K562 (cell line): ENCODE measurements around the gene MYO9A. TPM values are rescaled to one million over a fixed set of nuclear protein-coding genes. Genes with fewer than 3 reads are reported as not detected.

Experiments
- ATAC-seq: fragments of 200-7000 bp; cut with Tn5 transposase; 3 replicates; pipeline ENCODE4 v1.9.1; 2020; ENCODE audit warnings: moderate library complexity
- BruUV-seq: library from RNA; stranded (reverse); fragments of 400-500 nt; replicated peaks from 2 replicates; lab custom pipeline; 2021; lab: Mats Ljungman, UMichigan
- CTCF ChIA-PET: fragments of 300-600 bp; formaldehyde crosslinking; extraction: SDS; loops from one replicate; lab custom pipeline; 2021; ENCODE audit warnings: low intra/inter-chr PET ratio; lab: Yijun Ruan, JAX
- POLR2A ChIA-PET: fragments of 300-600, 350-650 bp; sonication (Branson Sonifier 250); formaldehyde crosslinking; extraction: SDS; loops from one replicate; lab custom pipeline; 2021; ENCODE audit warnings: antibody characterized with exemption, inconsistent platforms; lab: Yijun Ruan, JAX
- DNase-seq, 4 experiments: peaks; one replicate each; pipeline versions ENCODE4 v3.0.0 to v3.0.0-alpha.2; 2011 to 2018; ENCODE audit warnings: low spot score in 3 of 4, mixed read lengths in 3 of 4; ENCODE audit errors: extremely low read depth in 1 of 4
- FAIRE-seq: peaks from 2 replicates; lab custom pipeline; 2011; peaks lifted over from hg19 to GRCh38; lab: Jason Lieb, UNC
- H2AFZ ChIP-seq: 2 replicates; pipeline ENCODE4 v1.6.0; 2011; ENCODE audit warnings: low read depth, low read length, control low read depth, inconsistent platforms
- H3K27ac ChIP-seq: fragments of 200-600 bp; 3 replicates; pipeline ENCODE4 v1.8.0; 2011; ENCODE audit warnings: low read depth, mild to moderate bottlenecking, control low read depth, inconsistent platforms, low read length, moderate library complexity, mixed read lengths; ENCODE audit errors: extremely low read depth
- H3K27me3 ChIP-seq, 2 experiments: fragments of 300-600 bp in 1 of 2; 2 replicates in 1 of 2; 3 replicates in 1 of 2; pipeline versions ENCODE4 v1.6.0 to v1.8.0; 2011; ENCODE audit warnings: inconsistent platforms in 2 of 2, low read length in 2 of 2, mild to moderate bottlenecking in 1 of 2, mixed read lengths in 1 of 2, moderate library complexity in 1 of 2; ENCODE audit not compliant: control insufficient read depth in 2 of 2, insufficient read depth in 2 of 2
- H3K36me3 ChIP-seq: fragments of 300-600 bp; 3 replicates; pipeline ENCODE4 v1.8.0; 2011; ENCODE audit warnings: mild to moderate bottlenecking, low read length, inconsistent platforms; ENCODE audit not compliant: control insufficient read depth, insufficient read depth
- H3K4me1 ChIP-seq, 2 experiments: fragments of 200-600 bp in 1 of 2; replicated peaks in 1 of 2; 2 replicates in 1 of 2; 3 replicates in 1 of 2; pipeline versions ENCODE4 v1.5.1 to v1.8.0; 2011; ENCODE audit warnings: inconsistent platforms in 2 of 2, low read length in 2 of 2, mild to moderate bottlenecking in 1 of 2, mixed read lengths in 1 of 2, moderate library complexity in 1 of 2; ENCODE audit not compliant: control insufficient read depth in 2 of 2, insufficient read depth in 2 of 2
- H3K4me2 ChIP-seq: 2 replicates; pipeline ENCODE4 v1.6.1; 2011; ENCODE audit warnings: low read length, control low read depth, inconsistent platforms, mixed read lengths; ENCODE audit not compliant: insufficient read depth
- H3K4me3 ChIP-seq: fragments of 200-600 bp; sonication (generic), shearing (Covaris generic); 2 replicates; pipeline ENCODE4 v1.5.1; 2016; ENCODE audit warnings: control low read depth, inconsistent platforms
- H3K79me2 ChIP-seq: fragments of 200-600 bp; 3 replicates; pipeline ENCODE4 v1.8.0; 2011; ENCODE audit warnings: low read length, inconsistent platforms; ENCODE audit not compliant: control insufficient read depth, insufficient read depth
- H3K9ac ChIP-seq, 2 experiments: 2 replicates each; pipeline versions ENCODE4 v1.6.0 to v1.6.1; 2011; ENCODE audit warnings: low read depth in 2 of 2, low read length in 2 of 2, control low read depth in 1 of 2, inconsistent platforms in 1 of 2, mild to moderate bottlenecking in 1 of 2, mixed read lengths in 1 of 2; ENCODE audit not compliant: insufficient read depth in 1 of 2
- H3K9me1 ChIP-seq: one replicate; pipeline ENCODE4 v1.6.0; 2011; ENCODE audit warnings: inconsistent platforms, mild to moderate bottlenecking, low read length, moderate library complexity; ENCODE audit not compliant: control insufficient read depth, insufficient read depth
- H3K9me3 ChIP-seq: replicated peaks from 2 replicates; pipeline ENCODE4 v1.5.1; 2011; ENCODE audit warnings: low read depth, low read length, inconsistent platforms; ENCODE audit not compliant: control insufficient read depth, insufficient read depth
- H4K20me1 ChIP-seq: replicated peaks from 2 replicates; pipeline ENCODE4 v1.6.1; 2011; ENCODE audit warnings: low read length, inconsistent platforms, mixed read lengths; ENCODE audit not compliant: control insufficient read depth, insufficient read depth
- DNMT1 ChIP-seq: fragments of 450-650 bp; IDR thresholded peaks from 2 replicates; pipeline ENCODE4 v1.6.1; 2016; ENCODE audit warnings: antibody characterized with exemption, mild to moderate bottlenecking
- MAFF ChIP-seq: IDR thresholded peaks from 2 replicates; pipeline ENCODE4 v1.6.1; 2012; ENCODE audit warnings: low read length, improper control_type of control experiment
- MYNN ChIP-seq, 2 experiments: sonication (generic); formaldehyde crosslinking in 1 of 2; IDR thresholded peaks; 2 replicates each; pipeline versions ENCODE4 v1.5.0 to v1.6.1; 2016 to 2020; ENCODE audit warnings: antibody characterized with exemption in 1 of 2, missing genetic modification reagents in 1 of 2
- PBX2 ChIP-seq, 2 experiments: IDR thresholded peaks in 1 of 2; conservative IDR thresholded peaks in 1 of 2; 2 replicates each; pipeline ENCODE4 v1.6.1; 2016; ENCODE audit warnings: low read depth in 2 of 2, mild to moderate bottlenecking in 1 of 2, missing compliant biosample characterization in 1 of 2, missing genetic modification characterization in 1 of 2, moderate library complexity in 1 of 2
- PKNOX1 ChIP-seq: fragments of 450-650 bp; IDR thresholded peaks from 2 replicates; pipeline ENCODE4 v1.6.1; 2016
- REST ChIP-seq, 2 experiments: fragments of 450-650 bp; formaldehyde crosslinking in 1 of 2; IDR thresholded peaks; 2 replicates each; pipeline versions ENCODE4 v1.4.0 to v1.6.1; 2014 to 2020; ENCODE audit warnings: mild to moderate bottlenecking in 2 of 2, borderline replicate concordance in 1 of 2, low read depth in 1 of 2
- WGBS: fragments of 100-300 bp; shearing (Covaris generic); methylation state at CpG from one replicate; pipeline ENCODE4 v1.1.6; 2016; ENCODE audit warnings: low coverage, mixed read lengths; ENCODE audit not compliant: insufficient coverage; ENCODE audit errors: missing lambda C conversion rate; 5-methylcytosine and 5-hydroxymethylcytosine counted together
- in situ Hi-C: fragments of 300-500 bp; cut with MboI; formaldehyde crosslinking; loops from 4 replicates; pipeline ENCODE4 v1.15.0; 2018; ENCODE audit warnings: inconsistent platforms, mixed read lengths
- intact Hi-C: fragments of 100-400 bp; cut with micrococcal nuclease; formaldehyde crosslinking; loops from 2 replicates; pipeline ENCODE4 v1.14.2; 2022
- polyA plus RNA-seq, 8 experiments: library from polyadenylated mRNA; depleted of rRNA in 4 of 8; stranded (reverse) in 5 of 8; unstranded in 3 of 8; fragments of >200 nt; fragmentation: Nextera tagmentation in 2 of 8; fragmentation: Illumina TruSeq in 1 of 8; extraction: Ambion mirVana in 2 of 8; extraction: Trizol in 1 of 8; gene quantifications; 2 replicates each; pipeline versions ENCODE4 v1.2.1 to v1.2.3, GENCODE V29; 2011 to 2014; ENCODE audit warnings: inconsistent platforms in 1 of 8, missing spikeins in 1 of 8
- total RNA-seq, 7 experiments: library from RNA; depleted of rRNA in 6 of 7; stranded (reverse); fragments of >200 nt in 6 of 7; fragmentation: Illumina TruSeq in 2 of 7; extraction: Trizol in 2 of 7; gene quantifications; 2 replicates each; pipeline versions ENCODE4 v1.2.1 to v1.2.3, GENCODE V29; 2011 to 2021; ENCODE audit warnings: low replicate concordance in 1 of 7

MYO9A gene
- total and polyA plus RNA-seq, 9 of the 15 experiments (the other 6 are each of a cell fraction or from before 2014, with no cell fraction given) = 1.9 to 15.4 (median 5.8) TPM

- no peak for DNase-seq
- no peak overlapping the region for H3K4me3 ChIP-seq
- ATAC-seq = no peak
- H3K9me1 ChIP-seq = no peaks in the 10 kb centered on the region
- no peak overlapping the region for H3K27ac ChIP-seq
- 2% methylated on average over 9 of the region's 10 CpGs for WGBS
- no TSS peak for BruUV-seq
- H3K9ac ChIP-seq = no peak overlapping the region
- H3K36me3 ChIP-seq = no peaks in the 10 kb centered on the region
- ChIA-PET POLR2A (no interaction called here), CTCF (no interaction called here)
- in situ Hi-C loops = no loop called here
- no peaks in the 10 kb centered on the region for H3K9me3 ChIP-seq
- peaks cover 4% of the 10 kb centered on the region; the same call in 1 of the 2 replicates for H4K20me1 ChIP-seq
- no peak overlapping the region for H2AFZ ChIP-seq
- H3K79me2 ChIP-seq = no peaks in the 10 kb centered on the region
- FAIRE-seq = no peak
- intact Hi-C loops = loop anchor here (5.0 kb wide), 1 partner anchor 375 kb away; no protein-coding TSS in a partner anchor
- no peak overlapping the region for H3K4me2 ChIP-seq
- no peaks in the 10 kb centered on the region for H3K4me1 ChIP-seq
- peaks cover 34 to 38% of the 10 kb centered on the region in 2 experiments for H3K27me3 ChIP-seq
- no peak for TF ChIP-seq MYNN (IDR thresholded peaks at IDR 0.05)
- no peak for TF ChIP-seq MYNN (CRISPR knock-in tag; IDR thresholded peaks at IDR 0.05)
- TF ChIP-seq PBX2 (CRISPR knock-in tag; IDR thresholded peaks at IDR 0.05; ENCODE audit: low read depth) = no peak
- peak; percentile 61 for TF ChIP-seq PBX2 (tag; conservative IDR thresholded peaks at IDR 0.05; ENCODE audit: low read depth)
- no peak for TF ChIP-seq MAFF
- no peak for TF ChIP-seq DNMT1
- no peak for TF ChIP-seq REST (IDR thresholded peaks at IDR 0.05; ENCODE audit: borderline replicate concordance)
- TF ChIP-seq REST (CRISPR knock-in tag; IDR thresholded peaks at IDR 0.05; ENCODE audit: low read depth) = no peak
- peak; percentile 79 for TF ChIP-seq PKNOX1
These were observed 335.4 kb downstream of the MYO9A start for GRCh38 chr15:71782422-71783165.
